GM18517 (cell line): ENCODE measurements around the gene ADAMTS8.
A peak's percentile ranks its signal among the peaks of the same experiment; 100 is the strongest.
"Not testable (repeated sequence)": the region's sequence is repeated elsewhere in the genome, so short reads cannot be mapped to it uniquely, and the experiment has no call there.

Experiments
- ATAC-seq: cut with Tn5 transposase; IDR thresholded peaks from one replicate; pipeline ENCODE4 v1.9.1; 2021; ENCODE audit warnings: mild to moderate bottlenecking, moderate library complexity; ENCODE audit not compliant: unreplicated experiment

The ADAMTS8 gene

DNA sequence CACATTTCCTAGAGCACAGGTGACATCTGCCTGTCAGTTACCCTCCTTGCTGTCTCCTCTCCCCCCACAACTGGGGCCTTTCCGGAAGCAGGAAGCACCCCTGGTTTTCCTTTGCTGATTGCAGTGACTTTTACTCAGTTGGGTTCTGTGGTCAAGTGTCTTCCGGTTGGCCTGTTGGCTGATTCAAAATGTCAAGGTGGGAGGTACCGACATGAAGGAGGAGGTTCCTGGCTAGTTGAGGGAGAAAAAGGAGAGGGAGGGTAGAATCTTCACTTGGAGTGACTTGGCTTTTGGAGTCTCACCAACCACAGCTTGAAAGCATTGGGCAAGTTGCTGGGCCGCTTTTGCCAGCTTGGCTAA lies 10.7 kb upstream of the ADAMTS8 start:
- ATAC-seq = no peak

DNA sequence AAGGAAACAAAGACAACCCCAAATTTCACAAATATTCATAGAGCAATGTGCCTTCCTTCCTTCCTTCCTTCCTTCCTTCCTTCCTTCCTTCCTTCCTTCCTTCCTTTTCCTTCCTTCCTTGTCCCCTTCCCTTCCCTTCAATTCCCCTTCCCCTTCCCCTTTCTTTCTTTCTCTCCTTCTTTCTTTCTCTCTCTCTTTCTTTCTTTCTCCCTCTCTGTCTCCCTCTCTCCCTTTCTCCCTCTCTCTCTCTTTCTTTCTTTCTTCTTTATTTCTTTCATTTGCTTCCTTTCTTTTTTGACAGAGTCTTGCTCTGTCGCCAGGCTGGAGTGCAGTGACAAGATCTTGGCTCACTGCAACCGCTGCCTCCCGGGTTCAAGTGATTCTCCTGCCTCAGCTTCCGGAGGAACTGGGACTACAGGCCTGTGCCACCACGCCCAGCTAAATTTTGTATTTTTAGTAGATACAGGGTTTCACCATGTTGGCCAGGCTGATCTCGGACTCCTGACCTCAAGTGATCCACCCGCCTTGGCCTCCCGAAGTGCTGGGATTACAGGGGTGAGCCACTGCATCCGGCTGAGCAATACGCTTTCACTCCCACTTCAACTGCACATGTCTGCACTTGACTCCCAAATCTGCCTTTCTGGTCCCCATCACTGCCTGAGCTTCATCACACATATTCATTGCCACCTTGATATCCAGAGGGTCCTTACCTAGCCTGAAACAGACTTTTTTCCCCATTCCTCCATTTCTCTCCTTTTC lies 10.2 kb upstream of the ADAMTS8 start:
- ATAC-seq = not testable (repeated sequence)

DNA sequence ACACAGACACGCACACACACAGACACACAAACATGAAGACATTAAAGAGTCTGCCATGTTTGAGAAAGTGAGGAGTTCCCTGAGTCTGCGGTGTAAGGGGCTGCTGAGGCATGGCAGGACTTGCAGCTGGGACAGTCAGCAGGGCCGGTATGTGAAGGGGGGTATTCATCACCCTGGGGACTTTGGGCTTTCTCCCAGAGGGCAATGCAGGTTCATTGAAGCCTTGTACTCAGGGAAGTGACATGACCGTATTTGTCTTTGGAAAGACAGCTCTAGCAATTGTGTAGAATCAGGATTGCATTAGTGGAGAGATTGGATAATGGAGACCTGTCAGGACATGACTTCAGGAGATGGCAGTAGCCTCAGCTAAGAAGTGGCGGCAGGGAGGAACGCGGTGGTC lies 9.4 kb upstream of the ADAMTS8 start:
- no peak for ATAC-seq

DNA sequence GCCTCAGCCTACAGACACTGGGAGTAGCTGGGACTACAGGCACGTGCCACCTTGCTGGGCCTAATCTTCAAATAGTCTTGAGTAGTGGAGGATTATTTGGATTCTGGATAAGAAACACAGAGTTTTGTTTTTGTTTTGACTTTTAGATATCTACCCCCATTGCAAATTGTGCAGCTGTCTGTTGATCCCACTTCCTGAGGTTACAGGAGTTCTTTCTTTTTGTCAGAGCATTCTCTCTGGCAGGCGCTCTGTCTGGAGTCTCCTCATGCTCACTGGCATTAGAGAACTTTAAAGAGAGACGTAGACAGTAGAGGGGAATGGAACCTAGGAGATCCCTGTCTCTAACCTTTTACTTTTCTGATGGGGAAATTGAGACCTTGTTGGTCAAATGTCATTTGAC lies 7.8 kb upstream of the ADAMTS8 start:
- no peak for ATAC-seq

DNA sequence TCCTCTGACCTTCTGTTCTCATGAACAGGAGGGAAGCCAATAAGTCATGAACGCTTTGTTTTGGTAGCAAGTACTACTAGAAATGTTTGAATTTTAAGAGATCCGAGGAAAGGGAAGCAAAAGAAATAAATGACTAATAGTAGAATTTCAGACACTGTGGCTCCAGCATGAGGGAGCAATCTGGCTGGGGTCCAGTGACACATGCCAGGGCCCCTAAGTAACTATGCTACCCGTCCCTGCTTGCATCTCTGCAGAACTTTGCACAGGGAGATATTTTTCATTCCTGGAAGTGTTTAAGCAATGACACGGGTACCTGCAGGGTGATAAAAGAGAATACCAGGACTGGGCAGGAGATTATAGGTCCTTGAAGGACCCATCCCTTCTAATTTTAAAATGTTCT lies 7.3 kb upstream of the ADAMTS8 start:
- ATAC-seq = no peak

DNA sequence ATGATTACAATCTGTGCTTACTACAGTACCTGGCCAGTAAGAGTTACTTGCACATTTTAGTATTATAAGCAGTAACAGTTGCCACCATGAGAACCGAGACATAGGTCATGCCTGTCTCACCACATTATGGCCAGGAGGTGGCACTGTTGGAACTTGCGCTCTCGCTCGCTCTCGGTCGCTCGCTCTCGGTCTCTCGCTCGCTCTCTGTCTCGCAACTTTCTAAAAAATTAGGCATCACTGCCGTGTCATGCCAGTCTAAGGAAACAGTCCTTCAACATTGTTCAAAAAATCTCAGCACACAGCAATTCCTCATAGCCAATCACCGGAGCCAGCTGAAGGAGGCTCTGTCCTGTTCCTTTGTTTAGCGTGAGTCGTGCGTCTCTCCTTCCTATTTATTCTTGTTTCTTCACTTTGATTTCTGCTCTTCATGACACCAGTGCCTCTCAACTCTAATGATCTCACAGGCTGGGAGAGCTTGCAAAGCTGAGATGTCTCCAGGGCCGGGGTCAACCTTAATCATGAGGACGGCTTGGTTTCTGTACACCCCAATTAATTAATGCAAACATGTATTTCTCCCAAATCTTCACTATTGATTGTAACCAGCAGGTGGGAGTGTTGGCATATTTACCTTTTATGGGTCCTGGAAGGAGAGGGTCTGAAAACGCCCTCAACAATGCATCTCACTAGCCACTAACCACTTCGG lies 6.3 kb upstream of the ADAMTS8 start:
- ATAC-seq = peak; percentile 91

DNA sequence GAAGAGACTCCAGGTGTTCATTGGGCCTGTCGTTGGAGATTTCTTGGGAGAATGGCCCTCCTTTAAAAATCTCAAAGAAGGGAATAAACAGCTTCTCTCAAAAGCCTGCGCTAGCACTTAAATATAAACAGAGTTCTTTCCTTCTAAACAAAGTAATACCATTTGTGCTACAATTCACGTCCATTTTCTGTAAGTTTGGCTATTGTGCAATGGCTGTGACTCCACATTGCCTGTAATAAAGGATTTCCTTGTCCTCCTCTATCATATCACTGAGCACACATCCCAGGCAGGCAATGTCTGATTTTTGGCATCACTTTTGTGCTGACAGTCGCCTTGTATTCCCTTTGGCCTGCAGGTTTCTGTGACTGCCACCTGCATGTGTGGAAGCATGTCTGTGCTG lies 4.9 kb upstream of the ADAMTS8 start:
- ATAC-seq = no peak

DNA sequence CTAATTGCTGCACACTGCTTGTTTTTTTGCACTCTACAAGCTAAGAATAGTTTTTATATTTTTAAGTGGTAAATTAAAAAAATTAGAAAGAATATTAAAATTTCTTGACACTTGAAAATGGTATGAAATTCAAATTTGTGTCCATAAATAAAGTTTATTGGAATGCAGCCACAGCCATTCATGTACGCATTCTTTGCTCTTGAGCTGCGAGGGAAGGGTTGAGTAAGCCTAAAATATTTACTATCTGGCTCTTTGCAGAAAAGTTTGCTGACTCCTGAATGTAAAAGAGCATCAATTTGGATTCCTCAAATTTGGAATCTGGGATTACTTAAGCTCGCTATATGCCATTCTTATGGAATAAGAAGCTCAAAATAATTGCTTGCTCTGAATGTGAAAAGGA lies 3.4 kb upstream of the ADAMTS8 start:
- no peak for ATAC-seq

DNA sequence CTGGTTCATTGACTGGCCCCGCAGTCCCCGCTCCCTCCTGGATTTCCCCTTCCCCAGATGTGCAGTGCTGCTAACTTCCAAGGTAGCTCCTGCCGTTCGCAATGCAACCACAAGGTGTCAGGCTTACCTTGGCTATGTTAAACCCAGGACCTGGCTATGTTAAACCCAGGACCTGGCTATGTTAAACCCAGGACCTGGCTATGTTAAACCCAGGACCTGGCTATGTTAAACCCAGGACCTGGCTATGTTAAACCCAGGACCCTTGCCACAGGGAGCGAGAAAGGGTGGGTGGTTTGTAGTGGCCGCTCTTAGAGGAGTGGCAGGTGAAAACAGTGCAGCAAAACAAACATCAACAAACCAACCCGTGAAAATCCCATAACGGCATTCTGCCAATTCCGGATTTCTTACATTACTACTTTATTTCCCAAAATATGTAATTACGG lies 2.9 kb upstream of the ADAMTS8 start:
- ATAC-seq = peak; percentile 44

DNA sequence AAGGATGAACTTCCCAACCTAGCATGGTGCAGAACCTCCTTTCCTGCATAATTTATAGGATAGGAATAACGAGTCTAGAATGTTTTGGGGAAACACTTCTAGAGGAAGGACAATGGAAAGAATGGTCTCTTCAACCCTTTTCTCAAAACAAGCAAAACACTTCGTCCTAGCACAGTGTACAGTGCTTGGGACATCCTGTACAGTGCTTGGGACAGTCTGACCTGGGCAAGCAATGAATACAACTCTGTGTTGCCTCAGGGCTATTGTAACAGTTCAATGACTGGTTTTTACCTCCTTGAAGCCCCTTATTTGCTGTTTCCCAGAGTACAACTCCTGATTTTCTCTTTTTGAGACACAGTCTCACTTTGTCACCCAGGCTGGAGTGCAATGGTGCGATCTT lies 1.6 kb upstream of the ADAMTS8 start:
- no peak for ATAC-seq

DNA sequence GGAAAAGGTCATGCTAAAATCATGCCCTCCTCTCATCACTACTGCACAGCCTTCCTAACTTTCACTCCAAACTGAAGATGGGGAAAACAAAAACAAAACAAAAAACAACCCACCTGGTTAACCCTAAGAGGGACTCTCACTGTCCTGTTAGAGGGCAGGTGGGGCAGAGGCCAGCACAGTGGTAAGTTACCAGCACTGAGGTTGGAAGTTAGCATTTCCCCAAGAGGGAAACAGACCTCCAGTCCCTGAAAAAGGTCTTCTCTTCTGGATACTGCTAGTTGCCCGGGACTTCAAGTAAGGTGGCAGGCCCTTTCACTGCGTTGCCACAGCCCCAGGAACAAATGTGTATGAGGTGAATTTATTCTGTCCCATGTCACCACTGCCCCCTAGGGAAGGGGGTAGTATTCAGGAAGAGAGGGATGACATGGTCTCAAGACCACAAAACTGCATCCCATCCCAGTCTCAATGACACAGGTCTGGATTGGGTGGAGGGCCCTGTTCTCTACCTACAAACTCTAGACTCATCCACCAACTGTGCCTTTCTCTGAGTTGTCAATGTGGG lies 792 bp upstream of the ADAMTS8 start:
- ATAC-seq = no peak

DNA sequence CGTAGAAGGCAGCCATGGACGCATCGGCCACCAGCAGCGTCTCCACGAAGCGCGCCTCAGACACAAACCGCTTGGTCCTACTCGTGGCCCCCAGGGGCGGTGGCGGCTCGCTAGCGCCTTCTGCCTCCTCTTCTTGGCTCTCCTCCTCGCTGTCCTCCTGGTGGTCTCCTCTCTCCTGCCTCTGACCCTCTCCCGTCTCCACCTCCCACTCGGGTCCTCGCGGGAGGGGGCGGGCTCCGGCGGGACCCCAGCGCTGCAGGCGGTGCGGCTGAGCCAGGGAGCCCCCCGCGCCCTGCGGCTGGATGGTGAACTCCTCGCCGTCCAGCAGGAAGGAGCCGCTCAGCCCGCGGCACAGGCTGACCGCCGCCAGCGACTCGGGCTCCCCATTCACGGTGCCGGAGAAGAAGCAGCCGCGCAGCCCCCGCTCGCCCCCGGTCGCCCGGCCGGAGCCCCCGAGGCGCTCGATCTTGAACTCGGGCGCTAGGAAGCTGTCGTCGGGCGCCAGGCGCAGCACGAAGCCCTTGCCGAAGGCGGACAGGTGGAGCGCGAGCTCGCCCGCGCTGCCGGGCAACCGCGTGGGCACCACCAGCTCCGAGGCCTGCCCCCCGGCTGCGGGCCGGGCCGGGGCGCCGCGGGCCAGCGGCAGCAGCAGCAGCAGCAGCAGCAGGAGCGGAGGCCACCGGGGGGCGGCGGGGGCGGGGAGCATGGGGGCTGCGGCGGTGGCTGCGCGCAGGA lies 661 bp downstream of the ADAMTS8 start:
- ATAC-seq = no peak

DNA sequence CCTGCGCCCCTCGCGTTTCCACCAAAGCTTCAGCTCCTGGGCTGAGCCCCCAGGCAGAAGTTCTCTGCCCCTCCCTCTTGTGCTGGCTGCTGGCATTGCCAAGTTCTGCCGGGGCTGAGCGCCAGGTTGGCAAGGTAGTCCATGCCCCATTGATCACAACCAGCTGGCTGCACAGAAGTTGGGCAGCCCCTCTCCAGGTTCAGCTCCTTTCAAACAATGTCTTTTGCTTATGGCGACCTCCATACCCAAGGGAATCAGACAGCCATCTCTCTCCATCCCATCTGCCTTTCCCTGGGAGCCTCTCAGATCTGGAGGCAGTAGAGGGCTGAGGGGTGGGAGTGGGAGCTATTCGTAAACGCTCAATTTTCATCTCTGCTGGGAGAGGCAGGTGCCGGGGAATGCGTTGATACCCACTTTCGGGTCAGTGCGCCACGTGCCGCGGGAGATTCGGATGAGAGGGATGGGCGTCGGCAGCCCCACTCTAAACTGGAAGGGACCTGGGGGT lies 1.5 kb downstream of the ADAMTS8 start:
- no peak for ATAC-seq

DNA sequence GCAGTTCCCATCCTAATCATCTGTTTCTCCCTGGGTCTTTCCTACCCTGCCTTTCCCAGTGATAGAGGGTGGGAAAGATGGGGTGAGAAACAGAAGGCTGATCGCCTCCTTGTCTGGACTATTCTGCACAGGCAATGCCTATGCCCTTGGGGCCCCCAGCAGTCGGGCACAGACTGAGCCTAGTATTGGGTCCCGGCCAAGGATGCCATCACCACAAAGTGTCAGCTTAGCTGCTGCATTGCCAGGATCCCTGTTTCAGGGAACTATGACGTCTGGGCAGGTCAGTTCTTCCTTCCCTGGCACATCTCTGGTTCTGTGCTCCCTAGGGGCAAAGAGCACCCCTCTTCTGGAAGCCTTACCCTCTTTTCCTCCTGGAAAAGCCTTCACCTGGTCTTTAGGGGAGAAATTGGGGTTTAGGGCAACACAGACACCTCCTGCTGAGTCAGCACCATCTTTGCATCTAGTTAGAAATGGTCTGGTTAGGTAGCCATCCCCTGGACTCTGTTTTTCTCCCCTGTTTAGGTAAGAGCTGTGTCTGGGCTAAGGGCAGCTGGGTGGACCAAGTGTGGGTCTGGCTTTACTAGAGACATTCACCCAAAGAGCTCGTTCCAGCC lies 2.1 kb downstream of the ADAMTS8 start:
- no peak for ATAC-seq

DNA sequence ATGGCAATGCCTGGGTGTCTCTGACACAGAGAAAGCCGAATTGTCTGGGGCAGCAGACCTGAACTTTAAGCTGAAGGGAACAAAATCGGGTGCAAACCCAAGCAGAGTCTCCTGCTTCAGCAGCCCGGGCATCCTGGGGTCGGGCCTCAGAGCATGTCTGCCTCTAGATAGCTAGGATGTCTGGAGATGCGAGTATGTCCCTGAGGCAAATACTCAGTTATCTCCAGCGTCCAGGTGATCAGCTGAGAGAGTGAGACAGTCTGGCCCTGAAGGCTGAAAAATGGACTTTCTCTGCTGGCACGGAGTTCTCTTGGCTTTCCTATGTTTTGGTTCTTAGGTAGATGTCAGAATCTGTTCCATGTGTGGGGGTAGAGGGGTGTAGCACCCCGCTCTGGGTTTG lies 3.3 kb downstream of the ADAMTS8 start:
- ATAC-seq = no peak

DNA sequence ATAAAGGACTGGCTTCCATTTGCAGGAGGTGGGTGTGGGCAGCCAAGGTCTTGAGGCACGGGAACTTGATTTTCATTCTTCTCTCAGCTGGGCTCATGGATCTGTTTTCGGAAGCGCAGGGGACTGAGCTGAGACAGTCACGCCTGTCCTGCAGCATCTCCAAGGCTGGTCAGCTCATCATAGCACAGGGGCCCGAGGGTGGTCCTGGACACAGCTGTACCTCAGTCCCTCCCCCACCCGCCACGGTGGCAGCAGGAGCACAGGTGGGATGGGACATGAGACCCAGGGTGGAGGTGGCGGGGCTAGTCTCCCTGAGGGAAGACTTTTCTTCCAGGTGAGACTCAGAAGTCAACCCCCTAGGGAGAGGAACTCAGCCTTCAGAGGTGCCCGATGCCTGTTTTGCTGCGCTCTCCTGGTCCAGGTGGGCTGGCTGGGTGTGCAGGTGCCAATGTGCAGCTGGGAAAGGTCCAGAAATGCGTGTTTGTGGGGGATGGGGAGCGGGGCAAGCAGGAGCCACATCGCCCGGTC lies 3.7 kb downstream of the ADAMTS8 start:
- ATAC-seq = no peak

DNA sequence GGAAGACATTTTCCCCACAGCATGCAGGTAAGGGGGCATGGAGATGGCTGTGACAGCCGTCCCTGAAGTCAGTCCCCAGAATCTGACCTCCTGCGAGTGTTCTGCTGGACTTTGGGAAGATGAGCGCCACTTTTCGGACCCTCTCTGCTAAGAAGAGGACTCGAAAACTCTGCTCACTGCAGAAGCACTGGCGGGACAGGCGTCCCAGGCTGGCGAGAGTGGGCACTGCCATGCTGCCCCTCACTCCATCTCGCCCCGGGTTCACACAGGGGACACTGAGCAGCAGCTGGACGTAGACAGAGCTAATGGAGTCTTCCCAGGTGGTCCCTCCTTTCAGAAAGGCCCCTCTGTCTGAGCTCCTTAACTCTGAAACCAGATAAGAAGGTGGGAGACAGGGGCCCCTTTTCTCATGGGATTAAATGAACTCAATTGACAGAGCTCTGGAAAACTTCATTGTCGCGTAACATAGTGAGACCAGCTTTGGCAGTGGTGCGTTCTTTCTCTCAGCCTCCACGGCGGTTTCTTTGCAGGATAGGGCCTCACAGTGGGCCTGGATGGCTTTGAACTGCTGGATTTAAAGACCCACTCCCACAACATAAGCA lies 4.8 kb downstream of the ADAMTS8 start:
- ATAC-seq = no peak

DNA sequence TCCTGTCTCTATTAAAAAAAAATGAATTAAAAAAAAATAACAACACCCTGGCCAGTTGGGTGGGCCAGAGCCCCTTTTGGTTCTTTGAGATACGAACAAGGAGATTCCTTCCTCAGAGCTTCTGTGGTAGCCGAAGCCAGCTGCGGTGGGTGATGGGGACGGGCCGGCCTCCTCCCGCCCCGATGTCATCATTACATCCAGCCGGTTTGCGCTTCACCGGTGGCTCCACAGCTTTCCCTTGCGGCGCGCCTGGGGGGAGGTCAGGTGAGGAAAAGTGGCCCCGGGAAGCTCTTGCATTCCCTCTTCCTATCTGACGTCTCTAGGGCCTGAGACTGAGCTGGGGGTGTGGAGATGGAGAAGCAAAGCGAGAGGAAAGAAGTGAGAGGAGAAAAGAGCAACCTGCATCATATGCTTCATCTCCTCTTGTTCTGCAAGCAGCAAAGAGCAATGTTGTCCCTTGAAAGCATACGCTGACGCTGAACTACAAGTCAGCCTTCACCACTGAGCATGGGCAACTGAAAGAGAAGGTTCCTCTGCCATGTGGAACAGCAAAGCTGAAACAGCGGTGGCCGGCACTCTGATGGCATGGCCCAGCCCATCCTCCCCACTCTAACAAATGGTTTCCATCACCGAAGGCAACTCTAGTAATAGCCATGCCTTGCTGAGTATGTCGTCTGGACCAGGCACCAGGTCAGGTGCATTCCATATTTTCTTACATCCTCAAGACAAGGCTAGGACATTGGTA lies 6.0 kb downstream of the ADAMTS8 start:
- no peak for ATAC-seq

DNA sequence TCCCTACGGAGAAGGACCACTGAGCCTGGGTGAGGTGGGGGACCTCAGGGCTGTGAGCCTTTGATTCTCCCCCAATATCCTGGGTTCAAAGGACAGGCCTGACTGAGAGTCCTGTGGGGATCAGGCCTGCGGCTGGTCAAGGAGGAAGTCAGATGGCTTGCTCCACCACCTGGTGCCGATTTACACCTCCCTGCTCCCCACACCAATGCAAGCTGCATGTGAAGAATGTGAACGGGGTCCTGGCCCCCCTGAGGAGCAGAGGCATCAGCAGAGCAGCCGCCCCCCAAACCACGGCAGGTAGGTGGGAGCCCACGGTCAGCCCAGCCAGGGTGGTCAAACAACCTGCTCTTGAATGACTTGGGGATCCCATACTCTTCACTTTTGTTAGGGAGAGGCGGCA lies 6.7 kb downstream of the ADAMTS8 start:
- ATAC-seq = no peak

DNA sequence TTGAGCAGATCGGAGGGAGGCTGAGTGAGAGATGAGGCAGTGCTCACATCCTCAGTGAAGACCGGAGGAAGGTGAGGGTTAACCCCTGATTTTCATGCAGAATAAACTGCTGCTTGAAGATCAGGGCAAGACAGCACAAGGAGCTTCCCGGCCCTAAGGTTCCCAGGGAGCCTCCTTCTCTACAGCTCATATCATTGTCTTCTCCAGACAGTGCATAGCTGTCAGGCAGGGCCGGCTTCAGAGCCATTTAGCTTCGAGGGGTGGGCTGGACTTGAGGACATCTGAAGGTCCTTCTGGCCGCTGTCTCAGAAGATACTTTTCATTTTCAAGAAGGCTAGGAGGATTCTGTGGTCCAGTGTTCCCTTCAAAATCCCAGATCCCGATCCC lies 7.2 kb downstream of the ADAMTS8 start:
- no peak for ATAC-seq
